Uterus (tissue), 4 donors: Measurements from ENCODE around the gene UNKL. TPM values are rescaled to one million over a fixed set of nuclear protein-coding genes. Genes with fewer than 3 reads are reported as not detected.

Experiments used
- DNase-seq, 2 donors: peaks; one replicate each; pipeline ENCODE4 v3.0.0-alpha.2; 2019 to 2020
- H3K27ac ChIP-seq, 2 donors: fragments of 200-600 bp; sonication (generic); 1 replicate in 1 of 2; 2 replicates in 1 of 2; pipeline ENCODE4 v1.5.1; 2016 to 2018
- H3K27me3 ChIP-seq, 2 donors: fragments of 200-600 bp; sonication (generic); one replicate each; pipeline ENCODE4 v1.5.1; 2018 to 2019; ENCODE audit warnings: control low read depth in 1 of 2
- H3K36me3 ChIP-seq, 2 donors: fragments of 200-600 bp; sonication (generic); one replicate each; pipeline ENCODE4 v1.5.1; 2019; ENCODE audit warnings: control low read depth in 1 of 2
- H3K4me1 ChIP-seq, 2 donors: fragments of 200-600 bp; sonication (generic); one replicate each; pipeline ENCODE4 v1.5.1; 2018 to 2019; ENCODE audit warnings: control low read depth in 1 of 2
- H3K4me3 ChIP-seq, 2 donors: fragments of 200-600 bp; sonication (generic); 1 replicate in 1 of 2; 2 replicates in 1 of 2; pipeline ENCODE4 v1.5.1; 2018 to 2019; ENCODE audit warnings: mild to moderate bottlenecking in 1 of 2
- H3K9me3 ChIP-seq, 2 donors: fragments of 200-600 bp; sonication (generic); one replicate each; pipeline ENCODE4 v1.5.1; 2019; ENCODE audit warnings: control low read depth in 1 of 2
- CTCF ChIP-seq, 4 experiments: fragments of 200-600 bp in 2 of 4; fragments of 450-650 bp in 2 of 4; sonication (generic) in 2 of 4; IDR thresholded peaks; one replicate each; pipeline ENCODE4 v1.5.1; 2016 to 2019; ENCODE audit warnings: antibody characterized with exemption in 4 of 4, mild to moderate bottlenecking in 2 of 4, moderate library complexity in 1 of 4
- POLR2A ChIP-seq, 2 donors: fragments of 450-650 bp; IDR thresholded peaks; one replicate each; pipeline ENCODE4 v1.6.1; 2016; ENCODE audit warnings: antibody characterized with exemption in 2 of 2, mild to moderate bottlenecking in 1 of 2, moderate library complexity in 1 of 2
- intact Hi-C: fragments of 100-400 bp; cut with DNase I; formaldehyde crosslinking; loops from one replicate; pipeline ENCODE4 v1.15.1; 2023; ENCODE audit warnings: low total_unique reads
- total RNA-seq, 4 donors: library from RNA; depleted of rRNA in 3 of 4; stranded (reverse); fragments of >200 nt in 3 of 4; gene quantifications; one replicate each; pipeline versions ENCODE4 v1.1.0 to v1.2.4, GENCODE V29; 2014 to 2023
- donor health status: DM: yes; HTN: yes; CAD: no.

The UNKL gene
- total RNA-seq, 4 donors from 2014 or later, result 13.5 to 63.3 (median 27.6) TPM

GRCh38 chr16:1431497-1432270 is 17.2 kb upstream of the UNKL start:
- Histone ChIP-seq H3K27me3 (no peaks in the 10 kb centered on the region), H3K36me3 (no peaks in the 10 kb centered on the region), H3K4me3 (no peak overlapping the region), H3K9me3 (no peaks in the 10 kb centered on the region), H3K27ac (no peak overlapping the region), H3K4me1 (no peaks in the 10 kb centered on the region)
- DNase-seq, result no peak
- TF ChIP-seq CTCF (IDR thresholded peaks at IDR 0.05) (no peak), POLR2A (IDR thresholded peaks at IDR 0.05) (no peak)
- intact Hi-C loops, result no loop called here

GRCh38 chr16:1430759-1431496 is 16.4 kb upstream of the UNKL start, which contains the start of gene PERCC1:
PERCC1 (plus strand) TSS chr16:1431078; CDS start chr16:1432594, 1,516 bp downstream.
- no peak for TF ChIP-seq POLR2A (IDR thresholded peaks at IDR 0.05)
- no peak for TF ChIP-seq CTCF (IDR thresholded peaks at IDR 0.05)
- H3K27ac ChIP-seq, result no peak within 1 kb of the TSS
- H3K9me3 ChIP-seq, result no peaks in the 10 kb centered on the region
- no peaks in the 10 kb centered on the region for H3K4me1 ChIP-seq
- H3K36me3 ChIP-seq, result no peaks in the 10 kb centered on the region
- no peak within 1 kb of the TSS for H3K4me3 ChIP-seq
- DNase-seq, result no peak
- intact Hi-C loops, result no loop called here
- H3K27me3 ChIP-seq, result no peaks in the 10 kb centered on the region

GRCh38 chr16:1430214-1430758 is 15.8 kb upstream of the UNKL start:
- Histone ChIP-seq H3K4me1 (no peaks in the 10 kb centered on the region), H3K9me3 (no peaks in the 10 kb centered on the region), H3K36me3 (no peaks in the 10 kb centered on the region), H3K27ac (no peak overlapping the region), H3K4me3 (no peak overlapping the region), H3K27me3 (no peaks in the 10 kb centered on the region)
- TF ChIP-seq POLR2A (IDR thresholded peaks at IDR 0.05) (no peak), CTCF (IDR thresholded peaks at IDR 0.05) (no peak)
- no peak for DNase-seq
- intact Hi-C loops, result no loop called here

GRCh38 chr16:1429631-1430030 is 15.1 kb upstream of the UNKL start:
- Histone ChIP-seq H3K27me3 (no peaks in the 10 kb centered on the region), H3K4me1 (no peaks in the 10 kb centered on the region), H3K27ac (no peak overlapping the region), H3K36me3 (no peaks in the 10 kb centered on the region), H3K4me3 (no peak overlapping the region), H3K9me3 (no peaks in the 10 kb centered on the region)
- no peak for TF ChIP-seq POLR2A (IDR thresholded peaks at IDR 0.05)
- TF ChIP-seq CTCF (IDR thresholded peaks at IDR 0.05), result no peak
- intact Hi-C loops, result no loop called here
- no peak for DNase-seq

GRCh38 chr16:1429012-1429411 is 14.5 kb upstream of the UNKL start:
- Histone ChIP-seq H3K4me3 (no peak overlapping the region), H3K27ac (no peak overlapping the region)
- TF ChIP-seq CTCF (IDR thresholded peaks at IDR 0.05), result no peak
- no peak for TF ChIP-seq POLR2A (IDR thresholded peaks at IDR 0.05)

More at GRCh38 chr16:1429012-1429411, 14.5 kb upstream of the UNKL start:
- intact Hi-C loops, result no loop called here
- H3K27me3 ChIP-seq, result no peaks in the 10 kb centered on the region
- DNase-seq, result no peak
- H3K9me3 ChIP-seq, result no peaks in the 10 kb centered on the region
- no peaks in the 10 kb centered on the region for H3K36me3 ChIP-seq
- H3K4me1 ChIP-seq, result no peaks in the 10 kb centered on the region
